GM18858 (cell line): Measurements from ENCODE around the gene MRPL41.
"Not testable (repeated sequence)": the region's sequence is repeated elsewhere in the genome, so short reads cannot be mapped to it uniquely, and the experiment has no call there.

Source experiments
- ATAC-seq: cut with Tn5 transposase; IDR thresholded peaks from one replicate; pipeline ENCODE4 v1.9.1; 2021; ENCODE audit not compliant: unreplicated experiment

Gene MRPL41

DNA sequence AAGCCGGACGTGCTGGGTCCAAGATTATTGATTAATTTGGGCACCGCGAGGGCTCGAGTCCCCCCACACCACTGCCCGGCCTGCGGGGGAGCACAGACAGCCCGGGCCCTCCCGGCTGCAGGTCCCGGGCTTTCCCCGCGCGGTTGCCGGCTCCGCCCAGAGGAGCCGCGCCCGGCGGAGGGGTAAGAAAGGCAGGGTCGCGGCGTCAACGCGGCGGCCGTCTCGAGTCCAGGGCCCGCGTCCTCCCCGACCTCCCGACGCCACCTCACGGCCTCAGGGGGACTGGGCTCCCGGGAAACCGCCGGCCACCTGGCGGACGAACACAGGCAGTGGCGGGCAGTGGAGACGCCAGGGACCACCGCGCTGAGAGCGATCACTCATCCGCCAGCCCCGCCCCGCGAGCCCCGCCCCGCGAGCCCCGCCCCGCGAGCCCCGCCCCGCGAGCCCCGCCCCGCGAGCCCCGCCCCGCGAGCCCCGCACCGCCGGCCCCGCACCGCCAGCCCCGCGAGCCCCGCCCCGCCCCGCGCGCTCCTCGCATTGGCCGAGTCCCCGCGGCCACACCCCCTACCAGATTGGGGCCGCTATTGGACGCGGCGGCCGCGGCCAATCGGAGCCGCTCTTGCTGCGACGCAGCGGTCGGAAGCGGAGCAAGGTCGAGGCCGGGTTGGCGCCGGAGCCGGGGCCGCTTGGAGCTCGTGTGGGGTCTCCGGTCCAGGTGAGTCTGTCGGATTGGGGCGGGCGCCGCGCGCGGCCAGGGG is at the start of gene MRPL41:
MRPL41 (plus strand) TSS at position 616 of the 758 bp plus-strand sequence. CDS start 203 bp downstream, outside the sequence.
- ATAC-seq: peak; percentile 41

GRCh38 chr9:137502008-137502911 is 49.4 kb upstream of the MRPL41 start:
- ATAC-seq: no peak

- ATAC-seq: no peak
Measured at GRCh38 chr9:137504432-137504777, 47.3 kb upstream of the MRPL41 start.

DNA sequence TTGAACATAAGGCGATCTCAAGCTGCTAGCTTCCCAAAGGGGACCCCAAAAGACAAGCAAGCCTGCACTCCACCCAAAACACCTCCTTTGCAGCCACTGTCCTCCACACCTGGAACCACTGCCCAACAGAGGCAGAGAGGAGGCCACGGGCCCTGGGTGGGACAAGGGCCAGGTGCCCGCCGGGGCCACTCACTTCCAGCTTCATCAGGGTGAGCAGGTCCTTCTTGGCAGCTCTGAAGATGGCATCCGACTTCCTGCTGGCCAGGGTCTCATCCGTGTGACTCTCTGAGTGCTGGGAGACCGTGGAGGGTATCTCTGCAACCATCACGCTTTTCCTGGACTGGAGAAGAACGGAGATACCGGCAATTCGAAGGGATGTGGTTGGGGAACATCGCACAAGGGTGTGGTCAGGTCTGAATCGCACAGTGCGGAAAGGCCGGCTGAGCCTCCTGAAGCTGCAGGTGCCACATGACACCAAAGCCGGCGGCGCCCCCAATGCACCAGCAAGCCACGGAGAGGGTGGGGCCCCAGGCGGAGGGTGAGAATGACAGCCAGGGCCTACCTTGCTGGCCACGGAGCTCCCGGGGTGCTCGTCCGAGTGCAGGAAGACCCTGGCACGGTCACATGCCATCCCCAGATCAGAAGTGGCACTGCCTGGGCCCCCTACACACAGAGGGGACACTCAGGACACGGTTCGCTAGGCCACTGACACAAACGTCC is 46.1 kb upstream of the MRPL41 start:
- no peak for ATAC-seq

GRCh38 chr9:137506274-137506673 is 45.4 kb upstream of the MRPL41 start:
- no peak for ATAC-seq

DNA sequence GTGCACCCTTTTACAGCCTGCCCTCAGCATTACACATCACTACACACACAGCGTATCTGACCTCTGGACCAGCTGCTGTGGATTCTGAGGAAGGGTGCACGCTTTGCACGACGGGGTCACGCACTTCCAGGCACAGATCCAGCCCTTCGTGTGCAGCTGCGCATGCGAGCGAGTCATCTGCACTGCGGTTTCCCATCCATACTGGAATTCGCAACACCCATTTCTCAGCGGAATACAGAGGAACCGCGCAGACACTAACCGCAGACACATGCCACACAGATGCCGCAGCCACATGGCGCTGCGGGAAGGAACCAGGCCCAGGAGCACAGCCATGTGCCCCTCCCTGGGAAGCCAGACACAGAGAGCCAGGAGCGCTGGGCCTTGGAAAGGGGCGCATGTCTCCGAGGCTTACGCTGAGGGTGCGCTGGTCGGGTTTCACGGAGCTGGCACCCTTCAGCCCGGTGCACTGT is 44.9 kb upstream of the MRPL41 start:
- ATAC-seq: no peak

DNA sequence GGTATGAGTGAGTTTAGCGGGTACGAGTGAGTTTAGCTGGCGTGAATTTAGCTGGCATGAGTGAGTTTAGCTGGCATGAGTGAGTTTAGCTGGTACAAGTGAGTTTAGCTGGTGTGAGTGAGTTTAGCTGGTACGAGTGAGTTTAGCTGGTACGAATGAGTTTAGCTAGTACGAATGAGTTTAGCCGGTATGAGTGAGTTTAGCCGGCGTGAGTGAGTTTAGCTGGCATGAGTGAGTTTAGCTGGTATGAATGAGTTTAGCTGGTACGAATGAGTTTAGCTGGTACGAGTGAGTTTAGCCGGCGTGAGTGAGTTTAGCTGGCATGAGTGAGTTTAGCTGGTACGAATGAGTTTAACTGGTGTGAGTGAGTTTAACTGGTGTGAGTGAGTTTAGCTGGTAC is 42.5 kb upstream of the MRPL41 start:
- ATAC-seq: no peak

DNA sequence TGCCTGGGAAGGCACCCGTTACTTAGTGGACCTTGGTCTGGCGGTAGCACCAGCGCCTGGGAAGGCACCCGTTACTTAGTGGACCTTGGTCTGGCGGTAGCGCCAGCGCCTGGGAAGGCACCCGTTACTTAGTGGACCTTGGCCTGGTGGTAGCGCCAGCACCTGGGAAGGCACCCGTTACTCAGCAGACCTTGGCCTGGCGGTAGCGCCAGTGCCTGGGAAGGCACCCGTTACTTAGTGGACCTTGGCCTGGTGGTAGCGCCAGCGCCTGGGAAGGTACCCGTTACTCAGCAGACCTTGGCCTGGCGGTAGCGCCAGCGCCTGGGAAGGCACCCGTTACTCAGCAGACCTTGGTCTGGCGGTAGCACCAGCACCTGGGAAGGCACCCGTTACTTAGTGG is 40.6 kb upstream of the MRPL41 start:
- ATAC-seq: not testable (repeated sequence)

DNA sequence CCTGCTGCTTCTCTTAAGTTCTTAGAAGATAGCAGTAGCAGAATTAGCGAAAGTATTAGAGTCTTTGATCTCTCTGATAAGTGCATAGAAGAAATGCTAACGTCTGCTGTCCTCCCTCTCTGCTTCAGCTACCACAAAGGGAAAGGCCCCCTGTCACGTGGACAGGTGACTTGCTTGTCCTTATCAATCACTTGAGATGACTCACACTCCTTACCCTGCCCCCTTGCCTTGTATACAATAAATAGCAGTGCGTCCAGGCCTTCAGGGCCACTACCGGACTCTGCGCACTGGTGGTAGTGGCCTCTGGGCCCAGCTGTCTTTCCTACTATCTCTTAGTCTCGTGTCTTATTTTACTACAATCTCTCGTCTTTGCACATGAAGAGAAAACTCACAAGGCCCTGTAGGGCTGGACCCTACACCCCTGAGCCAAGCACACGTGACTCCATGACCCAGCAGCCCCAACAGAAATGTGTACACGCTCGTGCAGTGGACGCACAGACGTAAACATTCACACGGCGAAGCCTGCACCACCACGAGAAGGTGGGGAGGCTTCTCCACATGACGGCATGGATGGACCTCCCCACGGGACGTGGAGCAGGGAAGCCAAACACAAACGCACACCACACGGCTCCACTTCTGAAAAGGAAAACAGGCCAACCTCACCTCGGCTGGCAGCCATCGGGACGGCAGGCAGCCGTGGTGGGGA is 39.8 kb upstream of the MRPL41 start:
- no peak for ATAC-seq

DNA sequence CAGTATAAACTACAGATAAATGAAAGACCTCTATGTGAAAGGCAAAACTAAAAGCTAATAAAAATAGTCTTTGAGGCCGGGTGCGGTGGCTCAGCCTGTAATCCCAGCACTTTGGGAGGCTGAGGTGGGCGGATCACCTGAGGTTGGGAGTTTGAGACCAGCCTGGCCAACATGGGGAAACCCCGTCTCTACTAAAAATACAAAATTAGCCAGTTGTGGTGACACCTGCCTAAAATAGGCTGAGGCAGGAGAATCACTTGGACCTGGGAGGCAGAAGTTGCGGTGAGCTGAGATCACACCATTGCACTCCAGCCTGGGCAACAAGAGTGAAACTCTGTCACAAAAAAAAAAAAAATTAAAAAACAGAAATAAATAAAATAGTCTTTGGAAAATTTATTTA is 38.5 kb upstream of the MRPL41 start:
- not testable (repeated sequence) for ATAC-seq

- ATAC-seq: not testable (repeated sequence)
Measured at GRCh38 chr9:137513801-137514570, 37.7 kb upstream of the MRPL41 start.

GRCh38 chr9:137514691-137515337 is 36.9 kb upstream of the MRPL41 start:
- no peak for ATAC-seq

- no peak for ATAC-seq
Measured at GRCh38 chr9:137515338-137515724, 36.3 kb upstream of the MRPL41 start.

DNA sequence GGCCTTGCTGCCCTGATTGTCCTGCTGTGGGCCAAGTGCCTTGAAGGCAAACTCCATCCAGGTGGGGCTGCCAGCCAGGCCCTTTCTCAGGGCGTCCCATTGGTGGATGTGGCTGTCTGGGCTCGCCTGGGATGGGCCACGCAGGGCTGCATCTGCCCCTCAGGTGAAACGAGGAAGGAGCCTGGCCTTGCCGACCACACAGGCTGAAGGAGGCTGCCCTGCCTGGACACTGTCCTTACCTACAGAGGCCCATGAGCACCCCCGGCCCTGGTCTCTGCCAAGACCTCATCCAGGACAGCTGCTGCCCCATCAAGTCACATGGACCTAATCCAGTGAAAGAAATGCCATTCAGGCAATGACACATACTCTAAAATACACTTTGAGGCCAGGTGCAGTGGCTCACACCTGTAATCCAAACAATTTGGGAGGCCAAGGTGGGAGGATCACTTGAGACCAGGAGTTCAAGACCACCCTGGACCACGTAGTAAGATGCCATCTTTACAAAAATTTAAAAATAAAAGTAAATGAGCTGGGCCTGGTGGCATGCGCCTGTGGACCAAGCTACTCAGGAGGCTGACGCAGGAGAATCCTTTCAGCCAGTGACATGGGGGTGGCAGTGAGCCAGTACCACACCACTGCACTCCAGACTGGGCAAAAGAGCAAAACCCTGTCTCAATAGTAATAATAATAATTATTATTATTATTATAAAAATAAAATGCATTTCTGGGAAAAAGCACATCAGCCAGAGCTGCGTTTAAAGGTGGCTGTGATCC is 35.3 kb upstream of the MRPL41 start:
- ATAC-seq: no peak

DNA sequence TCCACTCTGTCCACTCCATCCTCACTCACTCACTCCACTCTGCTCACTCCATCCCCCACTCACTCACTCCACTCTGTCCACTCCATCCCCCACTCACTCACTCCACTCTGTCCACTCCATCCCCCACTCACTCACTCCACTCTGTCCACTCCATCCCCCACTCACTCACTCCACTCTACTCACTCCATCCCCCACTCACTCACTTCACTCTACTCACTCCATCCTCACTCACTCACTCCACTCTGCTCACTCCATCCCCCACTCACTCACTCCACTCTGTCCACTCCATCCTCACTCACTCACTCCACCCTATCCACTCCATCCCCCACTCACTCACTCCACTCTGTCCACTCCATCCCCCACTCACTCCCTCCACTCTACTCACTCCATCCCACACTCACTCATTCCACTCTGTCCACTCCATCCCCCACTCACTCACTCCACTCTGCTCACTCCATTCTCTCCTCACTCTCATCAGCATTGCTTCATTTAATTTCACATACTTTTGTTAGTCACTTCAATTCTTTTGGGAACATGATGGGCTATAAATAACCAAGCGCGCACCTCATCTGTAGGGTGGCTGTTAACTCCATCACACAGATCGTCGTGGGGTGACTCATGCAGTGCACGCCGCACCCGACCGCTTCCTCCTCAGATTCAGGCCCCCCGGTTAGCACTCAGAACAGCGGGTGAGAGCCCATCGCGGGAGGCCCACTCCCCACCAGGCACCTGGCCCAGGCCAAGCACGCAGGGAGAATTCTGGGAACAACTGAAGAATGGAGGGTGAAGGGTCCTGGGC is 32.8 kb upstream of the MRPL41 start:
- ATAC-seq: not testable (repeated sequence)

- ATAC-seq: no peak
Measured at GRCh38 chr9:137519553-137519952, 32.1 kb upstream of the MRPL41 start.

DNA sequence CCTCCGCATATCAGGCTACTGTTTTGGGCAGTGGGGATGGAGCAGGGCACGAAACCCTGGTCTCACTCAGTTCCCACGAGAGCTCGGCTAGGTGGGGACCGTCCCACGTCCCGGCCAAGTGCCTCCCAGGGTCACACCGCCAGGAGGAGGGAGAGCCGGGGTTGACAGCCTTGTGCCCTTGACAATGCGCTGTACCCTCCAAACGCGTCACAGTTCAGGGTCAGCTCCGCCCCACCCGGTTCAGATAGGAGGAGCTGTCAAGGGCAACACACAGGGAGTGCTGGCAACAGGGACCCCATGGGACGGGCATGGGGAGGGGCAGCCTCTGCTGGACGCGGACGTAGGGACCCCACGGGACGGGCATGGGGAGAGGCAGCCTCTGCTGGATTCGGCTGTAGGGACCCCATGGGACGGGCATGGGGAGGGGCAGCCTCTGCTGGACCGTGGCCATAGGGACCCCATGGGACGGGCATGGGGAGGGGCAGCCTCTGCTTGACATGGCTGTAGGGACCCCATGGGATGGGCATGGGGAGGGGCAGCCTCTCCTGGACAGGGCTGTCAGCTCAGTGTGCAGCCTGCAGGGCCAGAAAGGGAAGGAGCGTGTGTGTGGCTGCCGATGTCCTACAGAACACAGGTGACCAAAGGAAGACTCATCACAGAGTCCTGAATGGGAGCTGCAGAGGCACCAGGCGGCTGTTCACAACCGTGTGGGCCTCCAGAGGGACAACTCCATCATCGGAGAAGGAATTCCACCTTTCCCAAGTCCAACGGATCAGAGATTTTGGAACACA is 30.9 kb upstream of the MRPL41 start:
- ATAC-seq: no peak
